Caco-2 (cell line): ENCODE data around the gene SLC7A8. TPM values are rescaled to one million over a fixed set of nuclear protein-coding genes. Genes with fewer than 3 reads are reported as not detected.

Source experiments
- BruUV-seq: library from RNA; stranded (reverse); fragments of 400-500 nt; replicated peaks from 2 replicates; lab custom pipeline; 2021; lab: Mats Ljungman, UMichigan
- CTCF ChIA-PET: fragments of 300-600 bp; sonication (Branson Sonifier 250); formaldehyde crosslinking; loops from one replicate; lab custom pipeline; 2022; ENCODE audit warnings: antibody characterized with exemption; lab: Charles Lee
- POLR2A ChIA-PET: fragments of 300-600 bp; sonication (Branson Sonifier 250); formaldehyde crosslinking; loops from one replicate; lab custom pipeline; 2022; ENCODE audit warnings: antibody characterized with exemption; lab: Charles Lee
- DNase-seq, 2 experiments: peaks; one replicate each; pipeline versions ENCODE4 v3.0.0 to v3.0.0-alpha.2; 2020 to 2022
- H3K27me3 ChIP-seq: replicated peaks from 2 replicates; pipeline ENCODE4 v1.6.0; 2011; ENCODE audit warnings: low read length; ENCODE audit not compliant: control insufficient read depth, insufficient read depth
- H3K36me3 ChIP-seq: 2 replicates; pipeline ENCODE4 v1.5.1; 2011; ENCODE audit warnings: low read length; ENCODE audit not compliant: control insufficient read depth, insufficient read depth
- H3K4me1 ChIP-seq: fragments of 250-450 bp; sonication (Bioruptor Pico); 2 replicates; pipeline ENCODE4 v1.5.1; 2020; ENCODE audit warnings: mild to moderate bottlenecking
- H3K4me3 ChIP-seq: 2 replicates; pipeline ENCODE4 v1.5.1; 2011; ENCODE audit warnings: low read depth, mild to moderate bottlenecking, control low read depth, low read length
- H3K9me3 ChIP-seq: fragments of 250-450 bp; sonication (Bioruptor Pico); 2 replicates; pipeline ENCODE4 v1.5.1; 2020; ENCODE audit warnings: mild to moderate bottlenecking, moderate library complexity
- H3K27ac Mint-ChIP-seq: one replicate; pipeline ENCODE4 v1.8.0; 2022; ENCODE audit warnings: mixed read lengths; ENCODE audit not compliant: unreplicated experiment
- H3K27me3 Mint-ChIP-seq: one replicate; pipeline ENCODE4 v1.8.0; 2022; ENCODE audit warnings: mixed read lengths; ENCODE audit not compliant: insufficient read depth, unreplicated experiment
- H3K36me3 Mint-ChIP-seq: one replicate; pipeline ENCODE4 v1.8.0; 2022; ENCODE audit warnings: mild to moderate bottlenecking, mixed read lengths; ENCODE audit not compliant: insufficient read depth, unreplicated experiment
- H3K4me1 Mint-ChIP-seq: one replicate; pipeline ENCODE4 v1.8.0; 2022; ENCODE audit warnings: low read depth, mixed read lengths; ENCODE audit not compliant: unreplicated experiment
- H3K4me3 Mint-ChIP-seq: one replicate; pipeline ENCODE4 v1.8.0; 2022; ENCODE audit warnings: mild to moderate bottlenecking, moderate library complexity, mixed read lengths; ENCODE audit not compliant: unreplicated experiment
- H3K9me3 Mint-ChIP-seq: one replicate; pipeline ENCODE4 v1.8.0; 2022; ENCODE audit warnings: mixed read lengths; ENCODE audit not compliant: unreplicated experiment
- intact Hi-C: fragments of 100-400 bp; cut with micrococcal nuclease; formaldehyde crosslinking; loops from one replicate; pipeline ENCODE4 v1.10.0; 2022; ENCODE audit not compliant: unreplicated experiment
- total RNA-seq: library from RNA; stranded (reverse); gene quantifications from 2 replicates; pipeline ENCODE4 v1.2.3, GENCODE V29; 2022
- TF ChIP-seq, protein P1 (sequence below), 2 experiments: fragments of 200-600 bp in 1 of 2; IDR thresholded peaks; 1 replicate in 1 of 2; 2 replicates in 1 of 2; pipeline versions ENCODE4 v1.5.1 to v1.8.0; 2011 to 2022; ENCODE audit warnings: antibody characterized with exemption in 1 of 2, control low read depth in 1 of 2, inconsistent platforms in 1 of 2, low read depth in 1 of 2, low read length in 1 of 2, mild to moderate bottlenecking in 1 of 2, moderate library complexity in 1 of 2; ENCODE audit not compliant: insufficient read depth in 1 of 2, severe bottlenecking in 1 of 2, unreplicated experiment in 1 of 2

The SLC7A8 gene
- total RNA-seq, 1 experiment from 2014 or later: 26.9 TPM

DNA sequence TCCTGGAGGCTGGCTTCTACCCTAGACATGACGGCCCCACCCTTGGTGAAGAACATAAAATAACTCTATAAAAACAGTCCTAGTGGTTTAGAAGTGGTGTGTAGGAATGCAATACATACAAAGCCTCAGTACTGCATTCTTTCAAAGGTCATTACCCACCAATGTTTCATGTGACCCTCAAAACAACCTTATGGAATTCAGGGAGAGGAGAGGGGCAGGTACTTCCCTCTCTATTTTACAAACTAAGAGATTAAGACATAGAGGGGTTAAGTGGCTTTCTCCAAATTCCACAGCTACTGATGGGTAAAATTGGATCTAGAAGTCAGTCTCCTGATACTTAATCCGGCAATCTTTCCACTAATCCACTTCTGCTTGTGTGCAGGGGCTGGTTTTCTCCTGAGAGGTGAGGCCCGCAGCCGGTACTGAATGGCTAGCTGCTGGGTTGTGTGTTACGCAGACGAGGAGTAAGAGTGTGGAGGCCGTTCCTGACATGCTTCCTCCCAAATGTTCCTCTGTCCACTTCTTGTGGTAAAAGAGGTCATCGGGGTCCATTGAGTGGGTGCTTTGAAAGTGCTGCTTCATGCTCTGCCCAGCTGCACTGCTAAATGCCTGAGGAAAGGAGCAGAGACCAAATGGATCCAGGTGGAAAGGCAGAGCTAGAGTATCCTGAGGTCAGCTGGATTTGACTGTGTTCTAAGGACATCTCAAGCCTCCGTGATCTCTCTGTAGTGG, 16.2 kb downstream of the SLC7A8 start:
- intact Hi-C loops: no loop called here
- TF ChIP-seq, protein P1, sequence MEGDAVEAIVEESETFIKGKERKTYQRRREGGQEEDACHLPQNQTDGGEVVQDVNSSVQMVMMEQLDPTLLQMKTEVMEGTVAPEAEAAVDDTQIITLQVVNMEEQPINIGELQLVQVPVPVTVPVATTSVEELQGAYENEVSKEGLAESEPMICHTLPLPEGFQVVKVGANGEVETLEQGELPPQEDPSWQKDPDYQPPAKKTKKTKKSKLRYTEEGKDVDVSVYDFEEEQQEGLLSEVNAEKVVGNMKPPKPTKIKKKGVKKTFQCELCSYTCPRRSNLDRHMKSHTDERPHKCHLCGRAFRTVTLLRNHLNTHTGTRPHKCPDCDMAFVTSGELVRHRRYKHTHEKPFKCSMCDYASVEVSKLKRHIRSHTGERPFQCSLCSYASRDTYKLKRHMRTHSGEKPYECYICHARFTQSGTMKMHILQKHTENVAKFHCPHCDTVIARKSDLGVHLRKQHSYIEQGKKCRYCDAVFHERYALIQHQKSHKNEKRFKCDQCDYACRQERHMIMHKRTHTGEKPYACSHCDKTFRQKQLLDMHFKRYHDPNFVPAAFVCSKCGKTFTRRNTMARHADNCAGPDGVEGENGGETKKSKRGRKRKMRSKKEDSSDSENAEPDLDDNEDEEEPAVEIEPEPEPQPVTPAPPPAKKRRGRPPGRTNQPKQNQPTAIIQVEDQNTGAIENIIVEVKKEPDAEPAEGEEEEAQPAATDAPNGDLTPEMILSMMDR (IDR thresholded peaks at IDR 0.05; ENCODE audit: insufficient read depth in 1 of 2, low read depth in 1 of 2, low read length in 1 of 2, severe bottlenecking in 1 of 2, unreplicated experiment in 1 of 2): no peak
- H3K27me3 Mint-ChIP-seq: no peaks in the 10 kb centered on the region
- H3K4me3 Mint-ChIP-seq: no peak overlapping the region
- H3K4me1 Mint-ChIP-seq: peaks cover 37% of the 10 kb centered on the region
- H3K36me3 Mint-ChIP-seq: peaks cover 17% of the 10 kb centered on the region
- peaks cover 38% of the 10 kb centered on the region for H3K4me1 ChIP-seq
- H3K4me3 ChIP-seq: no peak overlapping the region
- ChIA-PET POLR2A (no interaction called here), CTCF (interaction anchor here (2.3 kb wide), 1 partner anchor 47 kb away, joined by 11 read pairs; no protein-coding TSS in a partner anchor)
- H3K27me3 ChIP-seq: no peaks in the 10 kb centered on the region
- no peaks in the 10 kb centered on the region for H3K9me3 Mint-ChIP-seq
- no TSS peak for BruUV-seq
- no peak for DNase-seq
- no peak overlapping the region for H3K27ac Mint-ChIP-seq
- no peaks in the 10 kb centered on the region; the same call in 1 of the 2 replicates for H3K36me3 ChIP-seq
- no peaks in the 10 kb centered on the region for H3K9me3 ChIP-seq

DNA sequence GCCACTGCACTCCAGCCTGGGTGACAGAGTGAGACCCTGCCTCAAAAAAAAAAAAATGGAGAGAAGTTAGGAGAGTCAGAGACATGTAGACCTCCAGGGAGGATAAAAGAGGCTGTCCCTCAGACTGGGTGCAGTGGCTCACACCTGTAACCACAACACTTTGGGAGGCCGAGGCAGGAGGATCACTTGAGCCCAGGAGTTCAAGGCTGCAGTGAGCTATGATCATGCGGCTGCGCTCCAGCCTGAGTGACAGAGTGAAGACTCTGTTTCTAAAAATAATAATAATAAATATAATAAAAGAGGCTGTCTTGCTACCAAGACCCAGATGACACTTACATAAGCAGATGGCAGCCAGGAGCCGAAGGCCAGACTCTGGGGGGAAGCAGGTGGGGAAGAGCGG, 18.5 kb downstream of the SLC7A8 start:
- DNase-seq: no peak
- no peaks in the 10 kb centered on the region for H3K9me3 Mint-ChIP-seq
- POLR2A ChIA-PET: no interaction called here
- Histone ChIP-seq H3K4me1 (peaks cover 23% of the 10 kb centered on the region), H3K4me3 (no peak overlapping the region), H3K36me3 (no peaks in the 10 kb centered on the region; the same call in 1 of the 2 replicates), H3K9me3 (no peaks in the 10 kb centered on the region), H3K27me3 (no peaks in the 10 kb centered on the region)
- no peak overlapping the region for H3K27ac Mint-ChIP-seq
- TF ChIP-seq, protein P1 (IDR thresholded peaks at IDR 0.05; ENCODE audit: insufficient read depth in 1 of 2, low read depth in 1 of 2, low read length in 1 of 2, severe bottlenecking in 1 of 2, unreplicated experiment in 1 of 2): no peak
- intact Hi-C loops: no loop called here
- H3K4me1 Mint-ChIP-seq: peaks cover 34% of the 10 kb centered on the region
- H3K4me3 Mint-ChIP-seq: no peak overlapping the region
- no peaks in the 10 kb centered on the region for H3K27me3 Mint-ChIP-seq
- CTCF ChIA-PET: no interaction called here
- H3K36me3 Mint-ChIP-seq: peaks cover 16% of the 10 kb centered on the region
- no TSS peak for BruUV-seq

DNA sequence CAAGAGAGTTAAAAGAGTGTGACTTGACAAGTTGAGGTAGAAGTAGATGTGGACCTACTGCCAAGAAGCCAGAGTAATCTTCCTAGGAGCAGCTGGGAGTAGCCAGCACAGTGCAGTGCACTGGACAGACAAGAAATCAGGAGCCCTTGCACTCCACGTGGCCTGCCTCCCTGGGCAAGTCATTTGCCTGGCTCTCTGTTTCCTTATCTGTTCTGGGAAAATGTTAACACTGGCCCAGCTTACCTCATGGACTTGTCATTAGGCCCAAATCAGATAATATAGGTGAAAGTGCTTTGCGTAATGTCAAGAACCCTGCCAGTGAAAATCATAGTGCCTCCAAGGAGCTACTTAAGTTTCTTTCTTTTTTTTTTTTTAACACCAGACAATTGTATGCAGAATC, 19.2 kb downstream of the SLC7A8 start:
- no TSS peak for BruUV-seq
- POLR2A ChIA-PET: no interaction called here
- no peaks in the 10 kb centered on the region for H3K9me3 ChIP-seq
- peaks cover 23% of the 10 kb centered on the region for H3K4me1 ChIP-seq
- peaks cover 16% of the 10 kb centered on the region for H3K36me3 Mint-ChIP-seq
- no peaks in the 10 kb centered on the region for H3K27me3 Mint-ChIP-seq
- H3K4me3 ChIP-seq: no peak overlapping the region
- H3K27ac Mint-ChIP-seq: no peak overlapping the region
- H3K4me1 Mint-ChIP-seq: peaks cover 34% of the 10 kb centered on the region
- H3K4me3 Mint-ChIP-seq: no peak overlapping the region
- H3K36me3 ChIP-seq: no peaks in the 10 kb centered on the region; the same call in 1 of the 2 replicates
- intact Hi-C loops: no loop called here
- no peaks in the 10 kb centered on the region for H3K27me3 ChIP-seq
- TF ChIP-seq, protein P1 (IDR thresholded peaks at IDR 0.05; ENCODE audit: insufficient read depth in 1 of 2, low read depth in 1 of 2, low read length in 1 of 2, severe bottlenecking in 1 of 2, unreplicated experiment in 1 of 2): no peak
- CTCF ChIA-PET: no interaction called here
- H3K9me3 Mint-ChIP-seq: no peaks in the 10 kb centered on the region
- no peak for DNase-seq
